Measurements from ENCODE around the gene NDUFS2.

GRCh38 chr1:161226759-161227158, 24.6 kb downstream of the NDUFS2 start:
- no peak for TF ChIP-seq CTCF (IDR thresholded peaks at IDR 0.05)
- TF ChIP-seq POLR2A (IDR thresholded peaks at IDR 0.05): no peak
